Stimulated activated effector memory CD8-positive, alpha-beta T cell treated with anti-CD3 and anti-CD28 coated beads, Interleukin-12 subunit alpha, Interleukin-12 subunit beta, amount 100 ng/mL, for 72 hours (primary cell): ENCODE measurements around the gene KRCC1.
A peak's percentile ranks its signal among the peaks of the same experiment; 100 is the strongest.

Source experiments
- ATAC-seq: fragments of 150-1000 bp; cut with Tn5 transposase; 2 replicates; pipeline ENCODE4 v1.10.0; 2021
- DNase-seq, 2 donors: peaks; one replicate each; pipeline ENCODE4 v3.0.0; 2021 to 2022; ENCODE audit warnings: low spot score in 2 of 2
- H3K27ac Mint-ChIP-seq: one replicate; pipeline ENCODE4 v1.8.0; 2022; ENCODE audit warnings: mild to moderate bottlenecking, mixed read lengths
- H3K36me3 Mint-ChIP-seq: one replicate; pipeline ENCODE4 v1.8.0; 2022; ENCODE audit warnings: mild to moderate bottlenecking, mixed read lengths
- H3K4me1 Mint-ChIP-seq: one replicate; pipeline ENCODE4 v1.8.0; 2022; ENCODE audit warnings: mixed read lengths
- H3K4me3 Mint-ChIP-seq: one replicate; pipeline ENCODE4 v1.8.0; 2022; ENCODE audit warnings: mild to moderate bottlenecking, mixed read lengths
- H3K9me3 Mint-ChIP-seq: one replicate; pipeline ENCODE4 v1.8.0; 2022; ENCODE audit warnings: mixed read lengths

KRCC1 gene

DNA sequence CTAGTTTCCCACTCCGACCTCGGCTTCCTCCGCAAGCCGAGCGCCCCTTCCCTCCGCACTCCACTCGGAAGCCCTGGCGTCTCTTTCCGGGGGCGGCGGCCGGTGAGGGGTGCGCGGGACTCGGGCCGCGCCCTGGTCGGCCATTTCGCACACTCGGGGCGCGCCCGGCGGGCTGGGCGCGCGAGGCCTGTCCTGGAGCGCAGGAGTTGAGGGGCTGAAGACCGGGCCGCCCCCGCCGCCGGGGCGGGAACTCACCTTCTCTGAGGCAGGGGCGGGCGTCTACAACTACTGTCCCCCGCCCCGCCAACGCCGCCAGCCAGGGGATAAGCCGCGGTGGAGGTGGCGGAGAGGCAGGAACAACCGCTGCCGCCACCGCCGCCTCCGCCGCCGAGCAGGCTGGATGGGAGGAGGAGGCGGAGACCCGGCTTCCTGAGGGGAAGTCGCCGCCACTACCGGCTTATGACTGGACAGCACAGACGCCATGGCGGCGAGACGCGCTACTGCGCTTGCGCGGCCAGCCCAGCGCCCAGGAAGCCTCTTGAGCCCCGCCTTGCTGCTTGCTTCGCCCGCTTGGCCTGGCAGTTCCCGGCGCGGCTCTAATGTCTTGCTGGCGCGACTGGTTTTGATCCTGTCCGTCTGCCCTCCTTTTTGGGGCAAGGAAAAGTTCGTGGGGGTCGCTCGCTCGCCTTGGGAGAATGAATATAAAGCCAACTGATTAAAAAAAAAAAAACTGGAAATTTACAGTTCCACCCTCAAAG, at the start of gene KRCC1:
KRCC1 (minus strand) TSS at position 413 of the 758 bp plus-strand sequence. CDS start 27,220 bp downstream, outside the sequence.
- peak within 1 kb of the TSS; percentile 98 for H3K27ac Mint-ChIP-seq
- no peaks in the 10 kb centered on the region for H3K9me3 Mint-ChIP-seq
- ATAC-seq (peak; percentile 97), DNase-seq (peak; percentile 89 to 95)
- H3K36me3 Mint-ChIP-seq: peaks cover 48% of the 10 kb centered on the region
- peaks cover 51% of the 10 kb centered on the region for H3K4me1 Mint-ChIP-seq
- peak within 1 kb of the TSS; percentile 89 for H3K4me3 Mint-ChIP-seq

DNA sequence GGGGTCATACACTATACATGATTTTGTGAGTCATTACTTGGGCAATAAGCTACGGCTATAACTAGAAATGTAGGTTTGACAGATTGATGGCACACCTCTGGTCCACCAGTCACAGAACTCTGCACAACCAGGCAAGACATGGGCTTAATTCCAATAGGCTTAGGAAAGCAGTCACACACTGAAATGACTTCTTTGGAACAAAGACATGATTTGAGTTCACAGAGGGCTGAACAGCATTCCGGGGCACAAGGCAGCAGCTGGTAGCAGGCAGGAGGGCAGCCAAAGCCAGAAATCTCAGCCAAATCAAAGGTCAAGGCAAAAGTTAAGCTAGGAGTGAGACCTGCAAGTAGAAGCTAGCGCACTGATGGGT, 44.9 kb upstream of the KRCC1 start:
- Mint-ChIP-seq H3K4me3 (no peak overlapping the region), H3K4me1 (no peaks in the 10 kb centered on the region), H3K36me3 (no peaks in the 10 kb centered on the region), H3K27ac (no peak overlapping the region), H3K9me3 (no peaks in the 10 kb centered on the region)
- no peak for ATAC-seq
- no peak for DNase-seq

DNA sequence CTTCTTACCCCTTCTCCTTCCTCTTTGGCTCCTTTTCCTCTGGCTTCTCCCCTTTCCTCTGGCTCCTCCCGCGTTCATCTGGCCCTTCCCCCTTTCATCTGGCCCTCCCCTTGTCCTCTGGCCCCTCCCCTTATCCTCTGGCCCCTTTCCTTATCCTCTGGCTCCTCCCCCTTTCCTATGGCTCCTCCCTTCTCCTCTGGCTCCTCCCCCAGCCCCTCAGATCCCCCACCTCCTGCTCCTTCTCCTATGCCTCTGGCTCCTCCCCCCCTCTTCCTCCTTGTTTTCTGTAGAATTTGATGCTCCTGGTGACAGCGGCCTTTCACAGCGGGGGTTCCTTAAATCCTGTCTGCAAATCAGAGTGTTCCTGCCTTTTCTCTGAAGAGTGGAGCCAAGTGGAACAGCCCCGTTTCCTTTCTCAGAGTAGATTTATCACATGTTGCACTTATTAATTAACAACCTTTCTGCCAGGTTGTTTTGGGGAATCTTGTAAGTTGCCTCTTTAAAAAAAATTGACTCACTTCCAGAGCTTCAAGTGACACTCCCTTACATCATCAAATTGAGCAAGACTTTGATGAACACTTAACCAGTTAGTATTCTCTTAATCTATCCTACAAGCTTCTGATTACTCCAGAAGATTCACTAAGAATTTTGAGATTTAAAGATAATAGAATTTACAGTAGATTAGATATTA, 44.4 kb upstream of the KRCC1 start:
- H3K9me3 Mint-ChIP-seq: no peaks in the 10 kb centered on the region
- H3K4me1 Mint-ChIP-seq: no peaks in the 10 kb centered on the region
- ATAC-seq (no peak), DNase-seq (no peak)
- H3K4me3 Mint-ChIP-seq: no peak overlapping the region
- H3K36me3 Mint-ChIP-seq: no peaks in the 10 kb centered on the region
- H3K27ac Mint-ChIP-seq: no peak overlapping the region

DNA sequence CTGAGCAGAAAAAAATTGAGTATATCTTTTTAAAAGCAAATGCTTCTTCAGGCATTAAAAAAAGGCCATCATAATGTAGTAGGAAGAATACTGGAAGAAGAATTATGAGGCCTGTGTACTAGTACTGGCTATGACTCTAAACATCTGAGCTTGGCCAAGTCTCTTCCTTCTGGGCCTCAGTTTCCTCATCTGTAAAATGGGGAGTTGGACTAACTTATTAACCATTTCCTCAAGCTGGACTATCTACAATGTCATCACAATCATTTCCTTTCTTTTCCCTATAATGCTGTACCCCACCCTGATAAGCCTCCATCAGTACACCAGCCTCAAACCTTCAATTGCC, 42.9 kb upstream of the KRCC1 start:
- ATAC-seq (no peak), DNase-seq (no peak)
- no peak overlapping the region for H3K27ac Mint-ChIP-seq
- H3K9me3 Mint-ChIP-seq: no peaks in the 10 kb centered on the region
- no peaks in the 10 kb centered on the region for H3K4me1 Mint-ChIP-seq
- no peaks in the 10 kb centered on the region for H3K36me3 Mint-ChIP-seq
- no peak overlapping the region for H3K4me3 Mint-ChIP-seq

DNA sequence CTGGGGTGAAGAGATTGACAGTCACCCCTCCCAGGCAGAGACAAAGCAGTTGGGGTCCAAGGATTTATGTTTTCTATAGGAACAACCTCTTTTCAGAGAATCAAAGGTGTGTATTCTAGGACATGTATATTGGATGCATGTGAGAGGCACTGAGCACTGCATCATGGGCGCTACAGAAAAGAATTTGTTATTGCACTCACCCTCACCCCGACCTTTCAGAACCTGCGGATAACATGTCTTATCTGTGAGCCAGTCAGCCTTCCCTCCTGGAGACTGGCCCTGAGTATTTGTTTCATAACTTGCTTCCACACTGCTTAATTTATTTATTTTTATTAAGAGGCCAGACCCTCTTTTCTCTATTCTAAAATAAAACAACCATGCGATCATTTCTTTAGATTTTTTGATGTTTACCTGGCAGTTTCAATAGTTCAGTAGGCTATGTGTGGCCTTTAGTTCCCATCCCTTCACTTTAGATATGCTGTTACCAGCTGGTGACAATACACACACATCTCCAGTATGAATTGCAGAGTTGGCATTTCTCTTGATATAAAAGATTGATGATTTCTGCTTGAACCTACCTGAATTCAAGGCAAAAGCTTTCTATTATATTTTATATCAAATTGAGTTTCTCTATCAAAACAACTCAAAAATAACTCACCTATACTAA, 42.4 kb upstream of the KRCC1 start:
- Mint-ChIP-seq H3K36me3 (no peaks in the 10 kb centered on the region), H3K4me3 (no peak overlapping the region), H3K27ac (no peak overlapping the region)

DNA sequence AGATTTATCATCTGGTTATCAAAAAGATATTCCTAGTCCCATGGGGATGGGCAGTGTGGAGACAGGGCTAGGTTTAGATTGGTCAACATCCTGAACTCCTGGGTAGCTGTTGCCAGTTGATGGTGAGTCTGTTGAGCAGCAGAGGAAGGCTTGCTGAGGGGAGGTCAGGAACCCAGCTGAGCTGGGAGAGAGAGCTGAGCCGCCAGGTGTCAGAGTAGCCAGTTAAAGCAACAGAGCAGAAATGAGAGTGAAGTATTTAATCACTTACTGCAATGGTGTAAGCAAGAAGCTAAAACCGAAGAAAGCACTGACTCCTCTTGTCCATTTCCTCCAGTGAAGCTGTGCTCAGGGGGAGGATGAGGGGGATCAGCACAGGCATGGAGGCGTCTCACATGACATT, 41.6 kb upstream of the KRCC1 start:
- no peak overlapping the region for H3K27ac Mint-ChIP-seq
- no peaks in the 10 kb centered on the region for H3K4me1 Mint-ChIP-seq
- no peak for DNase-seq
- ATAC-seq: no peak
- H3K9me3 Mint-ChIP-seq: no peaks in the 10 kb centered on the region
- no peaks in the 10 kb centered on the region for H3K36me3 Mint-ChIP-seq
- no peak overlapping the region for H3K4me3 Mint-ChIP-seq

More for the DNA sequence above, 42.4 kb upstream of the KRCC1 start:
- ATAC-seq (no peak), DNase-seq (no peak)
- Mint-ChIP-seq H3K9me3 (no peaks in the 10 kb centered on the region), H3K4me1 (no peaks in the 10 kb centered on the region)

DNA sequence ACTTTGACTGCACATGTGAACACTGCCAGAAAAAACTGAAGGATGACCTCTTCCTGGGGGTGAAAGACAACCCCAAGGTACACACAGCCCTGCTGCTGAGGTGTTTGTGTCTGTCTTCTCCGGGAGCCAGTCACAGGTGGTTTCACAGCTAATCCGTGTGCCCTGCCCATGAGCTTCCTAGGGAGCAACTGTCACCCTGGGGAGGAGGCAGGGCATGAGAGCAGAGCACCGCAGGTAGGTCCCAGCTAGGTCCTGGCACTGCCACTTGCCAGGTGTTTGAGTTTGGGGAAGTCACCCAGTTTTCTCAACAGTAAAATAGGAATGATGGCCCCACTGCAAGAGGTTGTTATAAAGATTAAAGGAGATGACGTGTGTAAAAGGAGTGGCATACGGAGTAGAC, 41.1 kb upstream of the KRCC1 start:
- no peaks in the 10 kb centered on the region for H3K4me1 Mint-ChIP-seq
- H3K4me3 Mint-ChIP-seq: no peak overlapping the region
- DNase-seq: no peak
- no peaks in the 10 kb centered on the region for H3K36me3 Mint-ChIP-seq
- ATAC-seq: no peak
- no peaks in the 10 kb centered on the region for H3K9me3 Mint-ChIP-seq
- no peak overlapping the region for H3K27ac Mint-ChIP-seq

DNA sequence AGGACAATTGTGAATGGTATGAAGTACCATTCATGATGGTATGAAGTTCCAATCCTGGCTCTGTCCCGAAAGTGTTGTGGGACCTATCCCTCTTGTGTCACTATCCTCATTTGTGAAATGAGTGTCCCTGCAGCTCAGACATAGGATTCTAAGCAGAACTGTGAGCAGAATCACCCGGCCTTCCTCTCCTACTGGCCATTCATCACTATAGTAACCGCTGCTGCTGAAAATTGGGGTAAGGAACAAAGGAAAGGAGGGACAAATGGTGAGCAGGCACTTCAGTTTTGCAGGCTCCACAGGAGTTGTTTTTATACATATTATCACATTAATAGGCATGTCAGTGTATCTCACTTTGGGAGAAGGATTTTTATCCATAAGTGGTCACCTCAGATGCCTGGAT, 39.4 kb upstream of the KRCC1 start:
- Mint-ChIP-seq H3K4me3 (no peak overlapping the region), H3K27ac (no peak overlapping the region), H3K9me3 (no peaks in the 10 kb centered on the region), H3K4me1 (peaks cover 9% of the 10 kb centered on the region), H3K36me3 (no peaks in the 10 kb centered on the region)
- ATAC-seq (no peak), DNase-seq (no peak)

DNA sequence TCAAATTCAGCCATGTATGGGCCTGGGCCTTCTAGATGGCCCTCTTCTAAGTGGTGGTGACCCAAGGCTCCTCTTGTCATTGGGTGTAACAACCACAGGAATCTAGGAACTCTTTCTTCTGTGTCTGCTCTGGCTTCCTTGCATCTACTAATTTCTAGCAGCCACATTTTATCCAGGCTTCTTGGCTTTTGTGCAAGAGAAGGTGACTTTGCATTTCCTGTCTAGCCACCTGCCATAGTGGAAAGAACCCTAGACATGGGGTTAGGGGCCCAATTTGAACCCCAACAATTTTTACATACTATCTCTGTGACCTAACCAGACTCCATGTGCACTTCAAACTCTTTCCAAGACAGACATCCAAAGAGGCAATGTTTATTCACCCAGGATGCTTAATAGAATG, 37.2 kb upstream of the KRCC1 start:
- no peak for ATAC-seq
- Mint-ChIP-seq H3K9me3 (no peaks in the 10 kb centered on the region), H3K27ac (no peak overlapping the region), H3K4me3 (no peak overlapping the region), H3K4me1 (peaks cover 9% of the 10 kb centered on the region), H3K36me3 (no peaks in the 10 kb centered on the region)
- DNase-seq: no peak

DNA sequence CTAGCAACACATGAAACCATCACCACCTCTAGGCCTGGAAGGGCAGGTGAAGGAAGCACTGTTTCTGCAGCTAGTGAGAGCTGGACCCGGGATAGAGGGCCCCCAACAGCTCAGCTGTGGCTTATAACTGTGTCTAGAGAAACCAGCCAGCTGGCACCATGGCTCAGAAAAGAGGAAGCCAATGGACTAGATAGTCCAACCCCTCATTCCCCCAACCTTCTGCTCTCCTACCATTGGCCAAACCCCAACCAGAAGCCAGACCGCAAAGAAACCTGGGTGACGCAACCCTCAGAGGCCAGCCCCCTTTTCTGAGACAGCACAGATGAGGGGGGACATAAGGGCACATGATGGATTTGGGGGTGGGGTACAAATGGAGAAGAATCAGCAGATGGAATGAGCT, 36.4 kb upstream of the KRCC1 start:
- Mint-ChIP-seq H3K36me3 (no peaks in the 10 kb centered on the region), H3K9me3 (no peaks in the 10 kb centered on the region), H3K4me3 (no peak overlapping the region), H3K27ac (no peak overlapping the region), H3K4me1 (peaks cover 9% of the 10 kb centered on the region)
- DNase-seq (no peak), ATAC-seq (no peak)

DNA sequence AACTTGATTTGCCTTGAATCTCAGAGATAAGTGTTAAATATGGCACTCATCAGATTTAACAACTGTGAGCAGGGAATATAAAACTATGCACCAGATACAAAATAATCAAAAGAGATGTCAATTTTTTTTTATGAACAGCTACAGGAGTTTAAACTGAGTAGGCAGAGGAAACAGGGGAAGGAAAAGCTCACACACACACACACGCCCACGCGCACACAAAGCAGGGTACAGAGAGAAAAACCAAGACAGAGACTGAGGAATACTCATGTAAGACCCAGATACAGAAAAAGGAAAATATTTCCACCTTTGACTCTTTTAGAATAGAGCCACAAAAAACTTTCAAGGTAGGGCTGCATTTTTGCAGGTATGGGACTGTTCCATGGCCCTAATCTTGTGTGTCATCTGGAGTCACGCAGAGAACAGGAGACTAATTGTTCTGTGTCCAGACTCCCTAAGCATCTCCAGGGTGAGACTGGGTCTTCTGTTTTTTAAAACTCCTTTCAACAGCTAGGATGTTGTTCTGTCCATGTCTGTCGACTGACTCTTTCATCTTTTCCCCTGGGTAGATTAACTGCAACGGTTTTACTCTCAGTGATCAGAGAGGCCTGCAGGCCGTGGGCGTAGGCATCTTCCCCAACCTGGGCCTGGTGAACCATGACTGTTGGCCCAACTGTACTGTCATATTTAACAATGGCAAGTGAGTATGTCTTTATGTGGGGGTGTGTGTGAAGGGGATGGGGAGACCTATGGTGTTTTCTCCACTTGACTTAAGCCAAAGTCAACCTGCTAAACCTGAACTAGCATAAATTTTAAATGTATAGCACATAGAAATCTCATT, 35.1 kb upstream of the KRCC1 start:
- peak; percentile 71 for ATAC-seq

DNA sequence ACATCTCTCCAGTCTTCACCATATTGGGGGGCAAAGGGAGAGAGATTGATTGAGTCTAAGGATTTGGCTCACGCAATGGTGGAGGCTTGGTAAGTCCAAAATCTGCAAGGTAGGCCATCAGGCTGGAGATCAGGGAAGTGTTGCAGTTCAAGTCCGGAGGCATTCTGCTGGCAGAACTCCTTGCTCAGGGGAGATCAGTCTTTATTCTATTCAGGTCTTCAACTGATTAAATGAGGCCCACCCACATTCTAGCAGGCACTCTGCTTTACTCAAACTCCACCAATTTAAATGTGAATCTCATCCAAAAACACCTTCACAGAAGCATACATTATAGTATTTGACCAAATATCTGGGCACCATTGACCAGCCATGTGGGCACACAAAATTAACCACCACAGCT, 33.4 kb upstream of the KRCC1 start:
- DNase-seq: no peak
- Mint-ChIP-seq H3K27ac (no peak overlapping the region), H3K4me1 (peaks cover 9% of the 10 kb centered on the region), H3K4me3 (no peak overlapping the region), H3K9me3 (no peaks in the 10 kb centered on the region), H3K36me3 (no peaks in the 10 kb centered on the region)
- no peak for ATAC-seq

More for the DNA sequence above, 35.1 kb upstream of the KRCC1 start:
- DNase-seq: no peak
- Mint-ChIP-seq H3K36me3 (no peaks in the 10 kb centered on the region), H3K9me3 (no peaks in the 10 kb centered on the region), H3K4me1 (peaks cover 9% of the 10 kb centered on the region), H3K27ac (peak overlapping the region; percentile 17), H3K4me3 (no peak overlapping the region)

DNA sequence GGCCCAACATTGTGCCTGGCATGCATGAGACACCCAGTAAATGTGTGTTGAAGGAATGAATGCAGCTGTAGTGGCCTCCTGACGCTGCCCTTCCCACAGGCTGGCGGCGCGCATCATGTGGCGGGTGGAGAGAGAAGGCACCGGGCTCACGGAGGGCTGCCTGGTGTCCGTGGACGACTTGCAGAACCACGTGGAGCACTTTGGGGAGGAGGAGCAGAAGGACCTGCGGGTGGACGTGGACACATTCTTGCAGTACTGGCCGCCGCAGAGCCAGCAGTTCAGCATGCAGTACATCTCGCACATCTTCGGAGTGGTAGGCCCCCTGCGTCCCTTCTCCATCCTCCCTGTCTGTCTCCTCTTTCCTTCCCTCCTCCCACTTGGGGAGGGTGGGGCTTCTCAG, 32.2 kb upstream of the KRCC1 start:
- peaks cover 9% of the 10 kb centered on the region for H3K4me1 Mint-ChIP-seq
- DNase-seq: no peak
- ATAC-seq: no peak
- no peak overlapping the region for H3K4me3 Mint-ChIP-seq
- H3K36me3 Mint-ChIP-seq: no peaks in the 10 kb centered on the region
- H3K9me3 Mint-ChIP-seq: no peaks in the 10 kb centered on the region
- no peak overlapping the region for H3K27ac Mint-ChIP-seq

DNA sequence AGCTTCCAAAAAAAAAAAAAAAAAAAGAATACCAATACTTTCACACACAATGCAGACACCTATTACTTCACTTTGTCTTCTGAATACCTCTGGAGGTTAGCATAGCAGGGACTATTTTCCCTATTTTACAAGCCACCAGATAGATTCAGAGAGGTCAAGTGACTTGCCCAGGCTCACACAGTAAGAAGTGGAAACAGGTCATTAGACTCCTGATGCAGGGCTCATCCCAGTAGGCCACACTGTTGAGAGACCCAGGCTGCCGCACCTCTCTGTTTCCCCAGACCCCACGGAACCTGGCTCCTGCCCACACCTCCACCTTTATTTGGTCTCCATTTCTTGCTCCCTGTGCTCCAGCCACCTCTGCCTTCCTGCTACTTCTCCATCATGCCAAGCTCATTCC, 31.5 kb upstream of the KRCC1 start:
- DNase-seq (no peak), ATAC-seq (no peak)
- Mint-ChIP-seq H3K36me3 (no peaks in the 10 kb centered on the region), H3K4me3 (no peak overlapping the region), H3K27ac (no peak overlapping the region), H3K4me1 (peaks cover 9% of the 10 kb centered on the region), H3K9me3 (no peaks in the 10 kb centered on the region)

DNA sequence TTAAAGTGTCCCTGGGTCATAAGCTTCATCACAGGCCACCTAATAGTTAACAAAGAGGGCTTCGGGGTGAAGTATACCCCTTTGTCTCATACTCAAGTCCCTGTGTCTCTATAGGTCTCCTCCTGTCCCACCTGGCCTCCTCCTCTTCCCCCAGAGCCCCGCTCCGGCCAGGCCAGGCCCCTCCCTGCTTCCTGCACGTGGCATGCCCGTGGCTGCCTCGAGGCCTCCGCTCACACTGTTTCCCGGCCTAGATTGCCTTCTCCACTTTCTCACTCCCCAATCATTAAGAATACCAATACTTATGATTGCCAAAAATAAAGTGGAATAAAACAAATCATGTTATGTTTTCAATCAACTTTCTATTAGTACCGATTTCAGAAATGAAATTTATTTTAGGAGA, 30.8 kb upstream of the KRCC1 start:
- no peaks in the 10 kb centered on the region for H3K36me3 Mint-ChIP-seq
- no peaks in the 10 kb centered on the region for H3K9me3 Mint-ChIP-seq
- no peak overlapping the region for H3K27ac Mint-ChIP-seq
- ATAC-seq: no peak
- no peak for DNase-seq
- H3K4me1 Mint-ChIP-seq: peaks cover 9% of the 10 kb centered on the region
- H3K4me3 Mint-ChIP-seq: no peak overlapping the region
